NCI-H82 (cell line): ENCODE measurements around the gene CRISPLD2.
"Not testable (repeated sequence)": the region's sequence is repeated elsewhere in the genome, so short reads cannot be mapped to it uniquely, and the experiment has no call there.

Experiments
- DNase-seq: peaks from one replicate; lab custom pipeline; 2025; lab: John Stamatoyannopoulos, UW

Gene CRISPLD2

GRCh38 chr16:84821728-84822689 is 2.2 kb downstream of the CRISPLD2 start:
- no peak for DNase-seq

- DNase-seq: no peak
Observed at GRCh38 chr16:84822990-84823389, 3.2 kb downstream of the CRISPLD2 start.

- DNase-seq: no peak
Observed at GRCh38 chr16:84823484-84823883, 3.7 kb downstream of the CRISPLD2 start.

- DNase-seq: no peak
Observed at GRCh38 chr16:84823926-84824325, 4.1 kb downstream of the CRISPLD2 start.

GRCh38 chr16:84825896-84826557 is 6.2 kb downstream of the CRISPLD2 start:
- DNase-seq: no peak

GRCh38 chr16:84826558-84826941 is 6.8 kb downstream of the CRISPLD2 start:
- DNase-seq: no peak

- no peak for DNase-seq
Observed at GRCh38 chr16:84827131-84827574, 7.4 kb downstream of the CRISPLD2 start.

GRCh38 chr16:84827897-84828296 is 8.1 kb downstream of the CRISPLD2 start:
- DNase-seq: no peak

- DNase-seq: no peak
Observed at GRCh38 chr16:84828322-84828721, 8.5 kb downstream of the CRISPLD2 start.

- no peak for DNase-seq
Observed at GRCh38 chr16:84829168-84829965, 9.6 kb downstream of the CRISPLD2 start.

- DNase-seq: no peak
Observed at GRCh38 chr16:84830765-84831384, 11.1 kb downstream of the CRISPLD2 start.

GRCh38 chr16:84831728-84832127 is 11.9 kb downstream of the CRISPLD2 start:
- DNase-seq: not testable (repeated sequence)

GRCh38 chr16:84832488-84833143 is 12.8 kb downstream of the CRISPLD2 start:
- DNase-seq: no peak

GRCh38 chr16:84833144-84833500 is 13.3 kb downstream of the CRISPLD2 start:
- no peak for DNase-seq

GRCh38 chr16:84833542-84834402 is 14.0 kb downstream of the CRISPLD2 start:
- no peak for DNase-seq

- DNase-seq: no peak
Observed at GRCh38 chr16:84834403-84834772, 14.6 kb downstream of the CRISPLD2 start.

- no peak for DNase-seq
Observed at GRCh38 chr16:84836234-84836647, 16.5 kb downstream of the CRISPLD2 start.

- DNase-seq: no peak
Observed at GRCh38 chr16:84836967-84837366, 17.2 kb downstream of the CRISPLD2 start.

- no peak for DNase-seq
Observed at GRCh38 chr16:84838383-84838948, 18.7 kb downstream of the CRISPLD2 start.

GRCh38 chr16:84839054-84839453 is 19.3 kb downstream of the CRISPLD2 start:
- DNase-seq: no peak
